Measurements from ENCODE around the gene GPR78. TPM values are rescaled to one million over a fixed set of nuclear protein-coding genes. Genes with fewer than 3 reads are reported as not detected.

GPR78 gene
- total and polyA plus RNA-seq, 7 donors = 0.04 to 0.28 TPM; not detected in 5

DNA sequence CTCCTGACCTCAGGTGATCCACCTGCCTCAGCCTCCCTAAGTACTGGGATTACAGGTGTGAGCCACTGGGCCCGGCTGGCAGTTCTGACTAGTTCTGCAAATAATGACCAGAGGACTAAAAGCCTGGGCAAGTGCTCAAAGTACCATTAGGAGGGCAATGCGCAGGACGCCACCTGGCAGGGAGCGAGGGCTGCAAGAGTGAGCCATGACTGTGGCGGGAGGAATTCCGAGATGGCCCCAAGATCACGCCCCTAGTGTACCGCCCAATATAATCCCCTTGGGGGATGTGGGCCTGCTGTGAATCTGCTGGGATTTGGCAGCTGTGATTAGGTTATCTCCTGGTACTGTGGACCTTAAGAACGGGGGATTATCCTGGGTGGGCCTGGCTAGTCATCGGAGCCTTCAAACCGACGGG, 26.2 kb upstream of the GPR78 start:
- intact Hi-C loops (cut with DNase I) = no loop called here
- 81 to 84% methylated on average over 12 of the region's 12 CpGs for WGBS, 2 donors
- no peaks in the 10 kb centered on the region for H3K27me3 ChIP-seq
- DNase-seq = peak; percentile 46
- H3K27ac ChIP-seq = no peak overlapping the region
- no peaks in the 10 kb centered on the region for H3K36me3 ChIP-seq
- no peak overlapping the region for H3K4me3 ChIP-seq
- TF ChIP-seq EP300 (IDR thresholded peaks at IDR 0.05) = no peak
- no peaks in the 10 kb centered on the region for H3K9me3 ChIP-seq
- H3K4me1 ChIP-seq = no peaks in the 10 kb centered on the region

DNA sequence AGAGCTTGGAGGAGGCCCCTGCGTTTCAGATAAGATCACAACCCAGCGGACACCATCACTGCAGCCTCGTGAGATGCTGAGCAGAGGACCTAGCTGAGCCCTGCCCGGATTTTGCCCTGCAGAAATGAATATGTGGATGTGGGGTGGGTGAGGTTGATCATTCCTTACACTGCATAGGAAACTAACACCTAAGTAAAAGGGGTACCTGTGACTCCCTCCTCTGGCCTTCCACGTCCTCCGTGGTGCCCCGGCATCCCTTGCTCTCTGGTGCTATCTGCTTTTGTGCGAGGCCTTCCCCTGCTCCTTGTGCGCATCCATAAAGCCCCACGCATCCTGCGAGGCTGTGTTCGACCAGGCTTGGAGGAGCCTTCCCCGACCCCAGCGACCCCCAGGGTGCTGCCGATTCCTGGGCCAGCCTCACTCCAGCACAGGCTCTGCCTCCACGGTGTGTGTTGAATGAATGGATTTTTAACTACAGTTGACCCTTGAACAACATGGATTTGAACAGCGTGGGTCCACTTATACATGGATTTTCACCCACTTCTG, 25.6 kb upstream of the GPR78 start:
- Histone ChIP-seq H3K36me3 (no peaks in the 10 kb centered on the region), H3K4me3 (no peak overlapping the region), H3K27me3 (no peaks in the 10 kb centered on the region), H3K4me1 (no peaks in the 10 kb centered on the region), H3K27ac (no peak overlapping the region), H3K9me3 (no peaks in the 10 kb centered on the region)
- DNase-seq = peak; percentile 56
- intact Hi-C loops (cut with DNase I) = no loop called here
- no peak for TF ChIP-seq EP300 (IDR thresholded peaks at IDR 0.05)
- no peak for TF ChIP-seq POLR2AphosphoS5 (IDR thresholded peaks at IDR 0.05)
- TF ChIP-seq, protein P1, sequence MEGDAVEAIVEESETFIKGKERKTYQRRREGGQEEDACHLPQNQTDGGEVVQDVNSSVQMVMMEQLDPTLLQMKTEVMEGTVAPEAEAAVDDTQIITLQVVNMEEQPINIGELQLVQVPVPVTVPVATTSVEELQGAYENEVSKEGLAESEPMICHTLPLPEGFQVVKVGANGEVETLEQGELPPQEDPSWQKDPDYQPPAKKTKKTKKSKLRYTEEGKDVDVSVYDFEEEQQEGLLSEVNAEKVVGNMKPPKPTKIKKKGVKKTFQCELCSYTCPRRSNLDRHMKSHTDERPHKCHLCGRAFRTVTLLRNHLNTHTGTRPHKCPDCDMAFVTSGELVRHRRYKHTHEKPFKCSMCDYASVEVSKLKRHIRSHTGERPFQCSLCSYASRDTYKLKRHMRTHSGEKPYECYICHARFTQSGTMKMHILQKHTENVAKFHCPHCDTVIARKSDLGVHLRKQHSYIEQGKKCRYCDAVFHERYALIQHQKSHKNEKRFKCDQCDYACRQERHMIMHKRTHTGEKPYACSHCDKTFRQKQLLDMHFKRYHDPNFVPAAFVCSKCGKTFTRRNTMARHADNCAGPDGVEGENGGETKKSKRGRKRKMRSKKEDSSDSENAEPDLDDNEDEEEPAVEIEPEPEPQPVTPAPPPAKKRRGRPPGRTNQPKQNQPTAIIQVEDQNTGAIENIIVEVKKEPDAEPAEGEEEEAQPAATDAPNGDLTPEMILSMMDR (IDR thresholded peaks at IDR 0.05) = no peak
- no peak for TF ChIP-seq POLR2A (IDR thresholded peaks at IDR 0.05)
- 86 to 89% methylated on average over 17 of the region's 17 CpGs for WGBS, 2 donors

DNA sequence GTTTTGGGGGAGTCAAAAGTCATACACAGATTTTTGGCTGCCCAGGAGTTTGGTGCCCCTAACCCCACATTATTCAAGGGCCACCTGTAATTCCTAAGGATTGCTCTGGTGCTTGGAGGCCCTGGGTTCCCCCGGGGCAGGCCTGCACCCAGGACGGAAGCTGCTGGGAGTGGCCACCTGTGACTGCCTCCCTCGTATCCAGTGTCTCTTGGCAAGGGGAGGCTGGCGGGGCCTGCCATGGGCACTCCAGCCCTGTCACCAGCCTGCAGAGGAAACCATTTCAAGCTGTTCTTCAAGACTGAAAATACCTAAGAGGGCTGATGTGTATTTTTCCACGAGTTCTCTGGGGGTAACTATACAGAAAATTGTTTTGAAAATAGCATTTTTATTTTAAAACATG, 24.5 kb upstream of the GPR78 start:
- no peaks in the 10 kb centered on the region for H3K9me3 ChIP-seq
- no peaks in the 10 kb centered on the region for H3K4me1 ChIP-seq
- DNase-seq = no peak
- TF ChIP-seq, protein P1 (IDR thresholded peaks at IDR 0.05) = no peak
- TF ChIP-seq POLR2A (IDR thresholded peaks at IDR 0.05) (no peak), POLR2AphosphoS5 (IDR thresholded peaks at IDR 0.05) (no peak), EP300 (IDR thresholded peaks at IDR 0.05) (no peak)
- no peak overlapping the region for H3K27ac ChIP-seq
- 61 to 80% methylated on average over 5 of the region's 5 CpGs for WGBS, 2 donors
- no peaks in the 10 kb centered on the region for H3K27me3 ChIP-seq
- intact Hi-C loops (cut with DNase I) = no loop called here
- H3K4me3 ChIP-seq = no peak overlapping the region
- H3K36me3 ChIP-seq = no peaks in the 10 kb centered on the region

DNA sequence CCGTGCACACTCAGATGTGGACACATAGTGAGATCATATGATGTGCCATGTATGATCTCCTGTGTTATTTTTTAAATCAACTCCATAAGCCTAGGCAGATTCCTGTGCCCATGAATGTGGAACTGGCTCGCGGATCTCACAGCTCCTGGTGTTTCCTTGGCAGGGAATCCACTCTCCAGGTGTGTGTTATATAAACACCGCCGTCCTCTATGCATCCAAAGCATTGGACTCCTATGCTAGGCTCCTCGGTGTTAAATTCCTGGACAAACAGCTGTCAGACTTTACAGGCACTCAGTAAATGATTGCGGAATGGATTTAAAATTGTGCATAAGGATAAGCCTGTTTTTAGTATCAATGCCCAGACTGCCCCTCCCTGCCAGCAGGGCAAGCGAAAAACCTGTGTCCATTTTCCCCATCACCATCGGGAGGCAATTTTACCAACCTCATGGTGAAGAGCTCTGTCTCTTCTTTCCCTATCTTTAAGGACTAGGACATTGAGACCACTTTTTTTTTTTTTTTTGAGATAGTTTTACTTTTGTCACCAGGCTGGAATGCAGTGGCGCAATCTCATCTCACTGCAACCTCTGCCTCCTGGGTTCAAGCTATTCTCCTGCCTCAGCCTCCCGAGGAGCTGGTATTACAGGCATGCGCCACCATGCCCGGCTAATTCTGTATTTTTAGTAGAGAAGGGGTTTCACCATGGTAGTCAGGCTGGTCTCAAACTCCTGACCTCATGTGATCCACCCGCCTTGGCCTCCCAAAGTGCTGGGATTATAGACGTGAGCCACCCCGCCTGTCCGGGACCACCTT, 23.6 kb upstream of the GPR78 start:
- TF ChIP-seq POLR2AphosphoS5 (IDR thresholded peaks at IDR 0.05) = no peak
- H3K9me3 ChIP-seq = no peaks in the 10 kb centered on the region
- no peaks in the 10 kb centered on the region for H3K27me3 ChIP-seq
- H3K36me3 ChIP-seq = no peaks in the 10 kb centered on the region
- 52 to 72% methylated on average over 17 of the region's 17 CpGs for WGBS, 2 donors
- no peak for DNase-seq
- intact Hi-C loops (cut with DNase I) = no loop called here
- H3K4me1 ChIP-seq = no peaks in the 10 kb centered on the region
- H3K27ac ChIP-seq = no peak overlapping the region
- no peak overlapping the region for H3K4me3 ChIP-seq

DNA sequence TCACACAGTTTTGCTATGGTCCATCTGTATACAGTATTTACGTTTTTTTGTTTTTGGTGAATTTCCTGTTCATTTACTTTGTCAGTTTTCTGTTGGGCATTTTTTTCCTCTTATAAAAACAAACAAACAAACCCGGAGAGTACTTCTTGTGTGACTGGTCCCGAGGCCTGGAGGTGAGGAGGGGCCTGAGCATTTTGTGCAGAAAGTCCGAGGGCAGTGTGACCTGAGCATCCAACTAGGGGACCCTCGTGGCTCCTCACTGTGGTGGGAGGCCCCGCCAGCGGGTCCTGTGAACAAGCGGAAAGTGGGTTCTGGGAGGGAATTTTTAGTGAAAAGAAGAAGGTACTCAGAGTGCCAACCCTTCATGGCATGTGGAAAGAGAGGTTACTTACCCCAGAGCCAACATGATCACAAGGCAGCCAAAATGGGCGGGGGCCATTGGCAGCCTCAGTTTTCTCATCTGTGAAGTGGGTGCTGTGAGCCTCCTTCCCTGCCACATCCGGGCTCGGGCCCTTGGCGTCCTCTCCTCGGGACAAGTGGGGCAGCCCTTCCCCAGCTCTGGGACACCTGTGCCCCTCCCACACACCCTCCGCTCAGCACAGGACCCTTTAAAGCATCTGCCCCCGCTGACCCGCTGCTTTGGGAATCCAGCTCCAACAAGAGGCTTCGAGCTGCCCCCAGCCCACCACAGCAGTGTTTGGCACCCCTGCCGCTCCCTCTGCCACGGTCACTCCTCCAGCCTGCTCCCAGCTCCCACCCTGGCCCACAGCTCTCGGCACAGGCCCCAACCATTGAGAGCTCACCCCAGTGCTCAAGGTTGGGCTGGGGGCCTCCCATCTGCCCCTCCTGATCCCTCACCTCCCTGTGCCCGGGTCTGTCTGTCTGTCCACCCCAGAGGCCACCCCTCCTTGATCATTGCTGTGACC, 22.8 kb upstream of the GPR78 start:
- Histone ChIP-seq H3K27ac (no peak overlapping the region), H3K36me3 (no peaks in the 10 kb centered on the region), H3K4me3 (no peak overlapping the region), H3K9me3 (no peaks in the 10 kb centered on the region), H3K4me1 (no peaks in the 10 kb centered on the region), H3K27me3 (no peaks in the 10 kb centered on the region)
- intact Hi-C loops (cut with DNase I) = no loop called here
- WGBS, 2 donors = 75 to 82% methylated on average over 21 of the region's 21 CpGs
- TF ChIP-seq POLR2AphosphoS5 (IDR thresholded peaks at IDR 0.05) (no peak), POLR2A (IDR thresholded peaks at IDR 0.05) (no peak), EP300 (IDR thresholded peaks at IDR 0.05) (no peak)
- TF ChIP-seq, protein P1 (IDR thresholded peaks at IDR 0.05) = no peak
- no peak for DNase-seq

Data from sigmoid colon (tissue), 7 donors.